Measurements from ENCODE around the gene LMO2. TPM values are rescaled to one million over a fixed set of nuclear protein-coding genes. Genes with fewer than 3 reads are reported as not detected.
A peak's percentile ranks its signal among the peaks of the same experiment; 100 is the strongest.
"Not testable (repeated sequence)": the region's sequence is repeated elsewhere in the genome, so short reads cannot be mapped to it uniquely, and the experiment has no call there.

LMO2 gene
- total RNA-seq, 4 donors from 2014 or later, result 2.1 to 11.1 (median 7.0) TPM

DNA sequence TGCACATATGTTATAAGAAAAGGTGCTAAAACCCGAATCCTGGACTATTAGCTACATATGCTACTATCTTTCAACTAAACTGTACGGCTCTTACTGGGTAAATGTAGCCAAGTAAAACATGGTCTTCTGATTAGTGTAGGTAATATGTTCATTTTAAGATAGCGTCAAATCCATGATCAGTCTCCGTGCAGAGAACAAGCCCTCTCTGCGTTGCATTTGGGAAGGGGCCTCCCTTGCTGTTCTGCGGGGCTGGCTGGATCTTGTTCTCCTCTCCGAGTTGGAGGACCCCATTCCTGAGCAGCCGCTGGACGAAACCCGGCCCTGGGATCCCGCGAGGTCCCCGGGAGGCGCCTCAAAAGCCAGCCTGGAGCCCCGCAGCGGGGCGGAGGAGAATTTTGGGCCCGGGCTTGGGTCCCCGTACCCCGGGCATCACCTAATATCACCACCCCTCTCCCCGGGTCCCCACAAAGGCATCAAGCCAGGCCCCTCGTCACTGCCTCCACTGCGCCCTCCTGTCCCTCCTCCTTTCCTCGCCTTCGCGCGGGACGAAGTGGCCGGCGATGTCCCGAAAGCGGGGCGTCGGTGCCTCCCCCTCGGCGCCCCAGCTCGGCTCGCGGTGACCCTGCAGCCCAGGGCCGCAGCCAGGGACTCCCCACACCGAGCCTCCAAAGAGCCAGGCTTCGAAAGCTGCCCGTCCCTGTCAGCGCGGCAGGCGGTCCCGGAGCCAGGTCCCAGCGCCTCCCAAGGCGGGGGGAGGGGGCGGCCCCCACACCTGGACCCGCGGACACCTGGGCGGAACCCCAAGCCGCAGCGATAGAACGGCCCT is 63.1 kb downstream of the LMO2 start:
- no peaks in the 10 kb centered on the region for H3K9me3 ChIP-seq
- peaks cover 10% of the 10 kb centered on the region for H3K4me1 ChIP-seq
- 37% methylated on average over 14 of the region's 56 CpGs for WGBS
- peaks cover 45% of the 10 kb centered on the region for H3K27me3 ChIP-seq
- TF ChIP-seq POLR2AphosphoS5 (IDR thresholded peaks at IDR 0.05) (no peak), POLR2A (IDR thresholded peaks at IDR 0.05) (no peak), CTCF (IDR thresholded peaks at IDR 0.05) (no peak), EP300 (IDR thresholded peaks at IDR 0.05) (no peak)
- H3K27ac ChIP-seq, result no peak overlapping the region
- DNase-seq (ENCODE audit: low spot score in 2 of 2), result no peak
- H3K4me3 ChIP-seq, result peak overlapping the region; percentile 55
- no peaks in the 10 kb centered on the region for H3K36me3 ChIP-seq

DNA sequence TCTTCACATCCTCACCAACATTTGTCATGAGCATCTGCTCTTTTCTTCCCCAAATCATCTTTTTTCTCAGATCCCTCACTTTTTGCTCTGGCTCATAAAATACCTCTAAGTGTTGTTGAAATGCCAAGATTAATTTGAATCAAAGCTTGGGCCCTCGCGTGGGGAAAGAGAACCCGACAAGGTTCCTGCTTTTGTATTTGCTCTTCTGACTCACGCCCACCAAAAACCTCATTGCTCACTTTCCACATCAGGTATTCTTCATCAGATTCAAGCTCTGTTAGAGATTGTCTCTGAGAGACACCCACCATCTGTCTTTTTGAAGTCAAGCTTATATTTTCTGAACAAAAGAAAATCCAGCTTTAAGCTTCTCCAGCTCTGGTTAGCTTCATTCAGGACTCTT is 64.7 kb downstream of the LMO2 start:
- H3K27ac ChIP-seq, result no peak overlapping the region
- no peaks in the 10 kb centered on the region for H3K36me3 ChIP-seq
- peaks cover 57% of the 10 kb centered on the region for H3K27me3 ChIP-seq
- DNase-seq (ENCODE audit: low spot score in 2 of 2), result no peak
- no peaks in the 10 kb centered on the region for H3K9me3 ChIP-seq
- H3K4me1 ChIP-seq, result peaks cover 10% of the 10 kb centered on the region
- TF ChIP-seq POLR2A (IDR thresholded peaks at IDR 0.05) (no peak), EP300 (IDR thresholded peaks at IDR 0.05) (no peak), CTCF (IDR thresholded peaks at IDR 0.05) (no peak), POLR2AphosphoS5 (IDR thresholded peaks at IDR 0.05) (no peak)
- WGBS, result 92% methylated on average over 4 of the region's 4 CpGs
- H3K4me3 ChIP-seq, result no peak overlapping the region

GRCh38 chr11:33825854-33826560 is 65.9 kb downstream of the LMO2 start:
- Histone ChIP-seq H3K4me1 (peaks cover 10% of the 10 kb centered on the region), H3K36me3 (no peaks in the 10 kb centered on the region), H3K27ac (no peak overlapping the region), H3K4me3 (no peak overlapping the region), H3K27me3 (peaks cover 65% of the 10 kb centered on the region), H3K9me3 (no peaks in the 10 kb centered on the region)
- TF ChIP-seq POLR2A (IDR thresholded peaks at IDR 0.05) (no peak), CTCF (IDR thresholded peaks at IDR 0.05) (no peak), POLR2AphosphoS5 (IDR thresholded peaks at IDR 0.05) (no peak), EP300 (IDR thresholded peaks at IDR 0.05) (no peak)
- WGBS, result 95% methylated on average over 3 of the region's 3 CpGs
- no peak for DNase-seq (ENCODE audit: low spot score in 2 of 2)

DNA sequence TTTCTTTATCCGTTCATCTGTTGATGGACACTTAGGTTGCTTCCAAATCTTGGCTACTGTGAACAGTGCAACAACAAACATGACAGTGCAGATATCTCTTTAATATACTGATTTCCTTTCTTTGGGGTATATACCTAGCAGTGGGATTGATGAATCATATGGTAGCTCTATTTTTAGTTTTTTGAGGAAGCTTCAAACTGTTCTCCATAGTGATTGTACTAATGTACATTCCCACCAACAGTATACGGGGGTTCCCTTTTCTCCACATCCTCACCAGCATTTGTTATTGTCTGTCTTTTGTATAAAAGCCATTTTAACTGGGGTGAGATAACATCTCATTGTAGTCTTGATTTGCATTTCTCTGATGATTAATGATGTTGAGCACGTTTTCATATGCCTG is 68.9 kb downstream of the LMO2 start:
- peaks cover 70% of the 10 kb centered on the region for H3K27me3 ChIP-seq
- H3K4me3 ChIP-seq; H3K27ac ChIP-seq; DNase-seq (ENCODE audit: low spot score in 2 of 2); H3K4me1 ChIP-seq; H3K36me3 ChIP-seq; H3K9me3 ChIP-seq: not testable (repeated sequence)
- WGBS, result 59% methylated on average over 3 of the region's 3 CpGs

- Histone ChIP-seq H3K4me3 (no peak overlapping the region), H3K9me3 (no peaks in the 10 kb centered on the region), H3K27ac (no peak overlapping the region), H3K4me1 (no peaks in the 10 kb centered on the region), H3K36me3 (no peaks in the 10 kb centered on the region), H3K27me3 (peaks cover 47% of the 10 kb centered on the region)
- no peak for DNase-seq (ENCODE audit: low spot score in 2 of 2)
- TF ChIP-seq EP300 (IDR thresholded peaks at IDR 0.05) (no peak), CTCF (IDR thresholded peaks at IDR 0.05) (no peak), POLR2AphosphoS5 (IDR thresholded peaks at IDR 0.05) (no peak), POLR2A (IDR thresholded peaks at IDR 0.05) (no peak)
- 67% methylated on average over 16 of the region's 16 CpGs for WGBS
These were observed 72.4 kb downstream of the LMO2 start for GRCh38 chr11:33819278-33820035.

Other genes starting within 250 kb of the LMO2 start
- not detected for gene C11orf91, start 191.2 kb downstream of the LMO2 start, total RNA-seq
- 100 to 1,000 TPM; 309 to 520 (median 422) TPM for gene CD59, start 155.7 kb downstream of the LMO2 start, total RNA-seq
- gene FBXO3, start 117.6 kb downstream of the LMO2 start, total RNA-seq, result 10 to 100 TPM; 35.4 to 47.5 (median 44.3) TPM
- 100 to 1,000 TPM; 109 to 137 (median 117) TPM for gene CAPRIN1, start 159.7 kb upstream of the LMO2 start, total RNA-seq
- gene NAT10, start 213.6 kb upstream of the LMO2 start, total RNA-seq, result 10 to 100 TPM; 41.2 to 59.8 (median 48.2) TPM